ENCODE data around the gene FAM13C.

GRCh38 chr10:59362144-59362958 is at the start of gene FAM13C:
- TF ChIP-seq CBX2 (IDR thresholded peaks at IDR 0.05; ENCODE audit: borderline replicate concordance, low read depth), result no peak
- no peak for TF ChIP-seq PHF8 (IDR thresholded peaks at IDR 0.05; ENCODE audit: borderline replicate concordance, low read depth)
- no peak for TF ChIP-seq CEBPB (IDR thresholded peaks at IDR 0.05)
- TF ChIP-seq CHD4 (IDR thresholded peaks at IDR 0.05; ENCODE audit: borderline replicate concordance), result no peak
- no peak for TF ChIP-seq MAFK (IDR thresholded peaks at IDR 0.05; ENCODE audit: partially characterized antibody)
